NCI-H1694 (cell line): ENCODE measurements around the gene THAP3.

Experiments
- DNase-seq: peaks from one replicate; lab custom pipeline; 2025; lab: John Stamatoyannopoulos, UW

The THAP3 gene, protein sequence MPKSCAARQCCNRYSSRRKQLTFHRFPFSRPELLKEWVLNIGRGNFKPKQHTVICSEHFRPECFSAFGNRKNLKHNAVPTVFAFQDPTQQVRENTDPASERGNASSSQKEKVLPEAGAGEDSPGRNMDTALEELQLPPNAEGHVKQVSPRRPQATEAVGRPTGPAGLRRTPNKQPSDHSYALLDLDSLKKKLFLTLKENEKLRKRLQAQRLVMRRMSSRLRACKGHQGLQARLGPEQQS

DNA sequence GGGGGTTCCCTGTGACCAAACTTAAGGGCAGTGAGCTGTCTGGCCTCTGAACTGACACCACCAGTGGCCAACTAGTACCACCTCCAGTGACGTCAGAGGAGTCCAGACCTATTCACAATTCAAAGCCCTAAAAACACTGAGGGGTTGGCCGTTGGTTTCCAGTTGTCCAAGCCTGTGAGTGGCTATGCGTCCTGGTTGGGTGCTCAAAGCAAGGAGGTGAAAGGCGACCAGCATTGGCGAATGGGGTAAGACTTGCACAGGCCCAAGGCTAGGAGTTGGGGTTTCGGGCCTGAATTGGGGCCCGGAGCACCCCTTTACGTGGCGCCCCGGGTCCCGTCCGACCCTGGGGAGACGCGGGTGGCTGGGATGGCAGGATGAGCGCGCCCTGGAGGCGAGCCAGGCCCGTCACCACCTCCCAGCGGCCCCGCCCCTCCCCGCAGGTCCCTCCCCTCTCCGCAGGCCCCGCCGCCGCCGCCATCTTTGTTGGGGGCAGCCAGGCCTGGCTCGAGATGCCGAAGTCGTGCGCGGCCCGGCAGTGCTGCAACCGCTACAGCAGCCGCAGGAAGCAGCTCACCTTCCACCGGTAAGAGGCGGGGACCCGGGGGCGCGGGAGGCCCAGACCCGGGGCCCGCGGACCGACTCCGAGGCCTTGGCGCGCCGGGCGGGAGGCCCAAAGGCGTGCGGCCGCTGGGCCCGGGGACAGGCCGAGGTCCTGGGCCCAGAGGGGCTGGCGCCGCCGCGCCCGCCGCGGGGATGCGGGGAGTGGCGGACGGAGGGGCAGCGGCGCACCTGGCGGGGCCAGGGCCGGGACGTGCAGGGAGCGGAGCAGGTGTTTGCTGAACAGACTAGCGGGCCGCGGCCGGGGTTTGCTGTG is at the start of gene THAP3:
Gene THAP3, plus strand, starts transcription at position 159 of the 874 bp plus-strand sequence. Its CDS starts 351 bp downstream, at position 510.
- DNase-seq: peak; percentile 22

DNA sequence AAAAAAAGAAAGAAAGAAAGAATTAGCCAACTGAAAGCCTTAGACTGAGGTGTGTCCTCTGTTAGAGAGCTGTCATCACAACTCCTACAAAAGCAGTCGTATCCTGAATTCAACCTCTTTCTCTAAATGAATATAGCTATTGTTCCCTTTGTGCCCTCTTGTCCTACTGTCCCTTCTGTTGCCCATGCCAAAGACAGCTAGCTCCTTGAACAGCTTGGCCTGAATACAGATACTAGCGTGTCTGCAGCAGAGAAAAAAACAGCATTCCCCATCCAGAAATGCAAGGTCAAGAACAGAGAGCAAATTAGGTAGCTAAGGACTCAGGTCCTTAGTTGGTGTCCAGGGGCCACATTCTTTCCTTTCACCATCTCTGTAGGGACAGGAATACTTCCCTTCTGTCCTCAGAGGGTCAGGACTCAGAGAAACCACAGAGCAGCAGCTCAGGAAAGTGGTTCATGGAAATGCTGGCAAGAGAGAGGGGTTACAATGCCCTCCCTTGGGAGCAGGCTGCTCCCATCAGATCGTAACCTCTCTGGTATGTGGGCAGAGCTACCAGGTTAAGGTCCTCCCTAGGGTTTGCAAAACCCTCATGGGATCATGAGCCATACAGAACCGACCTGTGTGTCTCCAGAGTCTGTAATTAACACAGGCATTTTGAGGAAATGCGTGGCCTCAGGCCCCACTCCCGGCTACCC is 46.7 kb upstream of the THAP3 start:
- no peak for DNase-seq

DNA sequence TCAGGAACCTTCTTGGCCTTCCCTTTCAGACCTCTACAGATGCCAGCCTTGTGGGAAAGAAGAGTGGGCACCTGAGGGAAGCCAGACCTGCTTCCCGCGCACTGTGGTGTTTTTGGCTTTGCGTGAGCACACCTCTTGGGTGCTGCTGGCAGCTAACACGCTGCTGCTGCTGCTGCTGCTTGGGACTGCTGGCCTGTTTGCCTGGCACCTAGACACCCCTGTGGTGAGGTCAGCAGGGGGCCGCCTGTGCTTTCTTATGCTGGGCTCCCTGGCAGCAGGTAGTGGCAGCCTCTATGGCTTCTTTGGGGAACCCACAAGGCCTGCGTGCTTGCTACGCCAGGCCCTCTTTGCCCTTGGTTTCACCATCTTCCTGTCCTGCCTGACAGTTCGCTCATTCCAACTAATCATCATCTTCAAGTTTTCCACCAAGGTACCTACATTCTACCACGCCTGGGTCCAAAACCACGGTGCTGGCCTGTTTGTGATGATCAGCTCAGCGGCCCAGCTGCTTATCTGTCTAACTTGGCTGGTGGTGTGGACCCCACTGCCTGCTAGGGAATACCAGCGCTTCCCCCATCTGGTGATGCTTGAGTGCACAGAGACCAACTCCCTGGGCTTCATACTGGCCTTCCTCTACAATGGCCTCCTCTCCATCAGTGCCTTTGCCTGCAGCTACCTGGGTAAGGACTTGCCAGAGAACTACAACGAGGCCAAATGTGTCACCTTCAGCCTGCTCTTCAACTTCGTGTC is 45.9 kb upstream of the THAP3 start:
- DNase-seq: no peak

DNA sequence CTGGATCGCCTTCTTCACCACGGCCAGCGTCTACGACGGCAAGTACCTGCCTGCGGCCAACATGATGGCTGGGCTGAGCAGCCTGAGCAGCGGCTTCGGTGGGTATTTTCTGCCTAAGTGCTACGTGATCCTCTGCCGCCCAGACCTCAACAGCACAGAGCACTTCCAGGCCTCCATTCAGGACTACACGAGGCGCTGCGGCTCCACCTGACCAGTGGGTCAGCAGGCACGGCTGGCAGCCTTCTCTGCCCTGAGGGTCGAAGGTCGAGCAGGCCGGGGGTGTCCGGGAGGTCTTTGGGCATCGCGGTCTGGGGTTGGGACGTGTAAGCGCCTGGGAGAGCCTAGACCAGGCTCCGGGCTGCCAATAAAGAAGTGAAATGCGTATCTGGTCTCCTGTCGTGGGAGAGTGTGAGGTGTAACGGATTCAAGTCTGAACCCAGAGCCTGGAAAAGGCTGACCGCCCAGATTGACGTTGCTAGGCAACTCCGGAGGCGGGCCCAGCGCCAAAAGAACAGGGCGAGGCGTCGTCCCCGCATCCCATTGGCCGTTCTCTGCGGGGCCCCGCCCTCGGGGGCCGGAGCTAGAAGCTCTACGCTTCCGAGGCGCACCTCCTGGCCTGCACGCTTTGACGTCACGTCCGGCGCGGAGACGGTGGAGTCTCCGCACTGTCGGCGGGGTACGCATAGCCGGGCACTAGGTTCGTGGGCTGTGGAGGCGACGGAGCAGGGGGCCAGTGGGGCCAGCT is 45.1 kb upstream of the THAP3 start, which contains the start of gene ZBTB48:
Gene ZBTB48, plus strand, starts transcription at position 621 of the 745 bp plus-strand sequence. CDS start 616 bp downstream, outside the sequence.
- DNase-seq: peak; percentile 87

DNA sequence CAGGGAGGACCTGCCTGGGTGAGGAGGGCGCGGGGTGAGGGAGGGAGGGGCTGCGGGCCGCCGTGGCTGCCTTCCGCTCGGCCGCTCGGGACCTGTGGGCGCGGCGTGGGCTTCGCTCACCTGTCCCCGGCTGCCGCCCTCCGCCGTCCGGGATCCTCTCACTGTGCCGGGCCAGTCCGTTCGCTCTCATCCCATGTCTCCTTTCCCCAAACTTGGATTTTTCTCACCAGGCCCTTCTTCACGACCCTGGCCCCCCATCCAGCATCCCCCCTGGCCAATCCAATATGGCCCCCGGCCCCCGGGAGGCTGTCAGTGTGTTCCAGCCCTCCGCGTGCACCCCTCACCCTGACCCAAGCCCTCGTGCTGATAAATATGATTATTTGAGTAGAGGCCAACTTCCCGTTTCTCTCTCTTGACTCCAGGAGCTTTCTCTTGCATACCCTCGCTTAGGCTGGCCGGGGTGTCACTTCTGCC is 44.5 kb upstream of the THAP3 start:
- DNase-seq: no peak

DNA sequence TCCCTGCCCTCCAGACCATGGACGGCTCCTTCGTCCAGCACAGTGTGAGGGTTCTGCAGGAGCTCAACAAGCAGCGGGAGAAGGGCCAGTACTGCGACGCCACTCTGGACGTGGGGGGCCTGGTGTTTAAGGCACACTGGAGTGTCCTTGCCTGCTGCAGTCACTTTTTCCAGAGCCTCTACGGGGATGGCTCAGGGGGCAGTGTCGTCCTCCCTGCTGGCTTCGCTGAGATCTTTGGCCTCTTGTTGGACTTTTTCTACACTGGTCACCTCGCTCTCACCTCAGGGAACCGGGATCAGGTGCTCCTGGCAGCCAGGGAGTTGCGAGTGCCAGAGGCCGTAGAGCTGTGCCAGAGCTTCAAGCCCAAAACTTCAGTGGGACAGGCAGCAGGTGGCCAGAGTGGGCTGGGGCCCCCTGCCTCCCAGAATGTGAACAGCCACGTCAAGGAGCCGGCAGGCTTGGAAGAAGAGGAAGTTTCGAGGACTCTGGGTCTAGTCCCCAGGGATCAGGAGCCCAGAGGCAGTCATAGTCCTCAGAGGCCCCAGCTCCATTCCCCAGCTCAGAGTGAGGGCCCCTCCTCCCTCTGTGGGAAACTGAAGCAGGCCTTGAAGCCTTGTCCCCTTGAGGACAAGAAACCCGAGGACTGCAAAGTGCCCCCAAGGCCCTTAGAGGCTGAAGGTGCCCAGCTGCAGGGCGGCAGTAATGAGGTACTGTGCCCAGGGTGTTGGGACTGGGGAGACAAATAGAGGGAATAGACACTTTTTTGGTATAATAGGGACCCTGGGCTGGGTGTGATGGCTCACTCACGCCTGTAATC is 43.9 kb upstream of the THAP3 start:
- no peak for DNase-seq

DNA sequence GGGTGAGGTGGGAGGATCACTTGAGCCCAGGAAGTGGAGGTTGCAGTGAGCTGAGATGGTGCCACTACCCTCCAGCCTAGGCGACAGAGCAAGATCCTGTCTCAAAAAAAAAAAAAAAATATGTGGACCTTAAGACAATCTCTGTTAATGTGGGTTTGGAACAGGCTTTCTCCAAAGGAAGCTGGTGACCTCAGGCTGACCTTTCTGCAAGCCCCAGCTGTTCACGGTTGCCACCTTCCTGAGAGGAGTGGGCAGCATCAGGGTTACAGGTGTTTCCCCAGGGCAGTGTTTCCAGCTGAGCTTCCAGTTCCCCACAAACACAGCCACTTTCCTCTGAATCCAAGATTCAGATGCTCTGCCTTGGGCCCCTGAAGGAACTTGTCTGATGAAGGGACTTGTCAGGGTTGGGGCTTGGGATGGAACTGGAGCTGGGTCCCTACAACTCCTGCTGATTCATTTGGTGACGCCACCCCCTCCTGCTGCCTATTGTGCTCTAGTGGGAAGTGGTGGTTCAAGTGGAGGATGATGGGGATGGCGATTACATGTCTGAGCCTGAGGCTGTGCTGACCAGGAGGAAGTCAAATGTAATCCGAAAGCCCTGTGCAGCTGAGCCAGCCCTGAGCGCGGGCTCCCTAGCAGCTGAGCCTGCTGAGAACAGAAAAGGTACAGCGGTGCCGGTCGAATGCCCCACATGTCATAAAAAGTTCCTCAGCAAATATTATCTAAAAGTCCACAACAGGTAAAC is 42.9 kb upstream of the THAP3 start:
- DNase-seq: no peak

DNA sequence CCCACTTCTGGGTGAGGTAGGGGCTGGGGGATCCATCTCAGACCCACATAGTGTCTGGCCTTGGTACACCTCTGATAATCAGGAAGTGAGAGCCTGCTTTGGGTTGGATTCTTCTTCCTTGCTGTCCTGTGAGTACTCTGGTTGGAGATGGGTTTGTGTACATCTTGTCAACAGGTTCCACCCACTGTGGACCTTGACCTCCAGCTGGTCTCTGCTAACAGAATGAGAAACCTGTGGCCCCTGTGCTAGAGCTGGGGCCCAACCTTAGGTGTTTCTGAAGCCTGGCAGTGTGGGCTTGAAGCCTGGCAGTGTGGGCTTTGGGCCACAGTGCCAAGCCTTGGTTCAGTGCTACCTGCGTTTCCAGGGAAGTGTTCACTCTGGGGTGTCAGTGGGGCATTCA is 42.3 kb upstream of the THAP3 start:
- no peak for DNase-seq

DNA sequence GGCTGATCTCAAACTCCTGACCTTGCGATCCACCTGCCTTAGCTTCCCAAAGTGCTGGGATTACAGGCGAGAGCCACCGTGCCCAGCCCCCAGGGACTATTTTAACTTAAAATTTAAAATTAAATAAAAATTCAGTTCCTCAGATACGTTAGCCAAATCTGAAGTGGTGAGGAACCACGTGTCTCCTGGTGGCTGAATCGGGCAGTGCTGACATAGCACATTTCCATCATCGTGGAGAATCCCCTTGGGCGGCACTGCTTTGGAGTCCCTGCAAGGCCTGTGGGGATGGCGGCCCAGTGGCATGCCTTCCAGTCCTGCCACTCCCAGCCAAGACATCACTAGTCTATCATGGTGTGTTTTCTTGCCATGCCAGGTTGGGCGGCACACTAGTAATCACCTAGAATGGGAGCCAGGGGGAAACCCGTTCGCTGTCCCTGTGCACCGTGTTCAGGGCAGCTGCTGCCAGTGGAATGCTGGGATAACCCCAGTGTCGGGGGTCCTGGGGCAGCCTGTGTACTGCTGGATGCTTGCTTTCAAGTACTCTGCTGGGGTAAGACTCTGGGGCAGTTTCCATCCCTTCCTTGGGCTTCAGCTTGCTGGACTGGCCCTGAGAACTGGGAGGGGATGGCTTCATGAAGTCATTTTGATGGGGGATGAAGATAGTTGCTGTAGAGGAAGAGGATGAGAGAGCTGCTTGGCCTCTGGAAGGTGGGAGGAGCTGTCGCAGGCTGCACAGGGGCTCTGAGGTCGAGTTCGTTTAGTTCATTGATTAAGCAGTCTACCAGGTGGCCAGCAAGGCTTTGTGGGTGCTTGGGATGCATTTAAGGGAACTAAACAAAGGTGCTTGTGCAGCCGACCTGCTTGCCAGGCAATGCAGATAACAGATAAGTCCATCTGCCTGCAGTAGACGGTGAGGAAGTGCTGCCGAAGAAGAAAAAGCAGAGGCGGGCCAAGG is 40.3 kb upstream of the THAP3 start:
- no peak for DNase-seq

DNA sequence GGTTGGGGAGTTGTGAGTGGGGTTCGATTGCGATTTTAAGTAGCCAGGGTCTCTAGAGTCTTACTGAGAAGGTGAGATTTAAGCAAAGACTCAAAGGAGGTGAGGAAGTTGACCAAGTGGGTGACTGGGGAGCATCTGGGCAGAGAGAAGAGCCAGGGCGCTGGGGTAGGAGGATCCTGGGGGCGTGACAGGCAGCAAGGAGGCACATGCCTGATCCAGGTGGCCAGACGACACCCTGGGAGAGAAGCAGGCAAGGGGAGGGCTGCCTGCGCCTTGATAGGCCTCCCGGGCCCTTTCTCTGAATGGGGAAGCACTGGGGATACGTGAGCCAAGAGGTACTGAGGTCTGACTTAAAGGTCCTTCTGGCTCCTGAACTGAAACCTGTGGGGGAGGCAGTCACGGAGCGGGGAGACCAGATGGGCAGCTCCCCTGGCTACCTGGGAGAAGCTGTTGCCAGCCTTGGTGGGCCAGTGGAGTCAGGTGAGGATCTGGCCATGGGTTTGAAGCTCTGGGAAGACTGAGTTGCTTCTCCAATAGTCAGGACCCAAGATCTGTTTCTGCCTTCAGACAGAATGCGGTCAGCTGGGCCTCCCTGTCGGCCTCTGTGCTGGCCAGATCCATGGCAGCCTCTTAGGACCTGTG is 39.5 kb upstream of the THAP3 start:
- no peak for DNase-seq

DNA sequence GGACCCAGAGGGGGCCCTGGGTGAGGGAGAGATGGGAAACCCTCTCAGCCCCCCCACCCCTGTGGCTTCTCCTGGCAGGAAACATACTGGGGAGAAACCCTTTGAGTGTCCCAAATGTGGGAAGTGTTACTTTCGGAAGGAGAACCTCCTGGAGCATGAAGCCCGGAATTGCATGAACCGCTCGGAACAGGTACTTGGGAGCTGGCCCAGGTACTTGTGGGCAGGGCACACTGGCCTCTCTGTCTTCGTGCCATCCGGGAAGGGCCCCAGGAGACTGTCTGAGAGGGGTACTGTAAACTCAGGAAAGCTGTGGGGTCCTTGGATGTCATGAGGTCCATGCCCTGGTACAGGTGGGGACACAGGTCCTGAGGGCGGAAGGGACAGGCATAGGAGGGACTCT is 38.8 kb upstream of the THAP3 start:
- DNase-seq: no peak

DNA sequence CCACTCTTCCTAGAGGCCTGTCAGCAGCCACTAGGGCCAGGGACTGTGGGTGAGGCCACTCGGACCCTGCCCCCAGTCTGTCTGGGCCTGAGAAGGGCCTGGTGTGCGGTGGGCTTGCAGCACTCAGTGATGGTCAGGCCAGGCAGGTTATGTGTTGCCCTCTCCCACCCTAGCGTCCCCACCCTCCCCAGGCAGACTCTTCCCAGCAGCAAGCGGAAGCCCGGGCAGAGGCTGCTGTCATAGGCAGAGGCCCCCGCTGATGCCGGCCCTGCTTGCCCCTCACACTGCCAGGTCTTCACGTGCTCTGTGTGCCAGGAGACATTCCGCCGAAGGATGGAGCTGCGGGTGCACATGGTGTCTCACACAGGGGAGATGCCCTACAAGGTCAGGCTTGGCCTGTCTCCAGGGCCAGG is 38.3 kb upstream of the THAP3 start:
- DNase-seq: no peak

DNA sequence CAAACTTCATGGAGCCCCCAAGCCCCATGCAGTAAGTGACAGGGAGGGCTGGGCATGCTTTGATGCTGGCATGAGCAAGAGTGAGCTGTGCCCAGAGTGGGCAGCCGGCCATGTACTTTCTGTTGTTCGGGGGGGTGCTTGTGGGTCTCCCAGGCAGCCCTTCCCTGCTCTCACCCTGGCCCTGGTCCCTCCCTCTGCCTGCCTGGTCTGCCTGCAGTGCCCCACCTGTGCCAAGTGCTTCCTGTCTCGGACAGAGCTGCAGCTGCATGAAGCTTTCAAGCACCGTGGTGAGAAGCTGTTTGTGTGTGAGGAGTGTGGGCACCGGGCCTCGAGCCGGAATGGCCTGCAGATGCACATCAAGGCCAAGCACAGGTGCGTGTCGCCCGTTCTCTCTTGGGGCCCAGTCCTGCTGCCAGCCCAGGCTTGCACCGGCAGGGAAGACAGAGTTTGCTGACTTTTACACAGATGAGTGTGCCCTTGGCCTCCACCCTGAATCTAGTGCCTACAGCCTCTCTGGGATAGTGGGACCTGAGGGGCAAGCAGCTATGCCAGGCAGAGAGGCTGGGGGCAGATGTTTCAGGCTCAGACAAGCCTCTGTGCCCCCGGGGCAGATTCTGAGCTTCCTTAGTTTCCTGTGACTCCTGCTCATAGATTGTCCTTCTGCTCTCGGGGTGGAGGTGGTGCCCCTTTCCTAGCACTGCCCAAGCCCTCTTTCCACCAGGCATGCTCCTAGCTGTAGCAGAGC is 37.2 kb upstream of the THAP3 start:
- no peak for DNase-seq

DNA sequence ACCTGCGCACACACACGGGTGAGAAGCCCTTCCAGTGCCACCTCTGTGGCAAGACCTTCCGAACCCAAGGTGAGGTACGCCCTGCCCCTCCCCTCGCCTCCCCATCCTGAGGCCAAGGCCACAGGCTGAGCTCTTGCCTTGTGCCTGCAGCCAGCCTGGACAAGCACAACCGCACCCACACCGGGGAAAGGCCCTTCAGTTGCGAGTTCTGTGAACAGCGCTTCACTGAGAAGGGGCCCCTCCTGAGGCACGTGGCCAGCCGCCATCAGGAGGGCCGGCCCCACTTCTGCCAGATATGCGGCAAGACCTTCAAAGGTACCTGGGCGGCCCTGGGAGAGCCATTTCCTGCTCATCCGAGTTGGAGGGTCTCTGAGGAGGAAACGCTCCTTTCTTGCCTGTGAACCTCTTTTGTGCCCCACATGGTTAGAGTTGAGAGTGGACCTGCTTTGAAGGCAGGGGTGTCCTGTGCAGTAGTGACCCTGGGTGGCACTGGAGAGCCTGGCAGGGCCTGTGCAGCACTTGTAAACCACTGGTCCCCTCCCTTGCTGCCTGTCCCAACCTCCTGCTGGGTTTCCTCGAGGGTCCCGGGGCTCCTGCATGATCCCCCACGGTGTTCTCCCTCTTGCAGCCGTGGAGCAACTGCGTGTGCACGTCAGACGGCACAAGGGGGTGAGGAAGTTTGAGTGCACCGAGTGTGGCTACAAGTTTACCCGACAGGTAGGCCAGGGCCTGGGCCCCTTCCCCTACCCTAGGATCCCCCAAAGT is 36.4 kb upstream of the THAP3 start:
- no peak for DNase-seq

DNA sequence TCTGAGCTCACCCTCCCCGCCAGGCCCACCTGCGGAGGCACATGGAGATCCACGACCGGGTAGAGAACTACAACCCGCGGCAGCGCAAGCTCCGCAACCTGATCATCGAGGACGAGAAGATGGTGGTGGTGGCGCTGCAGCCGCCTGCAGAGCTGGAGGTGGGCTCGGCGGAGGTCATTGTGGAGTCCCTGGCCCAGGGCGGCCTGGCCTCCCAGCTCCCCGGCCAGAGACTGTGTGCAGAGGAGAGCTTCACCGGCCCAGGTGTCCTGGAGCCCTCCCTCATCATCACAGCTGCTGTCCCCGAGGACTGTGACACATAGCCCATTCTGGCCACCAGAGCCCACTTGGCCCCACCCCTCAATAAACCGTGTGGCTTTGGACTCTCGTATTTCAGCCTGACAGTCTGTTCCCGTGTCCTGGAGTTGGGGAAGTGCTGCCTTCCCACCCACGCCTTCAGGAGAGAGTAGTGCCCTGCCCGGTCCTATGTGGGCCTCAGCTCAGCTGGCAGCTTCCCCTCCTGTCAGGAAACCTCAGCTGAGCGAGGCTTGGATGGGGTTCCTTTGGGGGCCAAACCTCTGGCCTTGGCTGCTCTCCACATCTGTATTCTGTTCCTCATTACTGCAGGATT is 35.7 kb upstream of the THAP3 start:
- no peak for DNase-seq

DNA sequence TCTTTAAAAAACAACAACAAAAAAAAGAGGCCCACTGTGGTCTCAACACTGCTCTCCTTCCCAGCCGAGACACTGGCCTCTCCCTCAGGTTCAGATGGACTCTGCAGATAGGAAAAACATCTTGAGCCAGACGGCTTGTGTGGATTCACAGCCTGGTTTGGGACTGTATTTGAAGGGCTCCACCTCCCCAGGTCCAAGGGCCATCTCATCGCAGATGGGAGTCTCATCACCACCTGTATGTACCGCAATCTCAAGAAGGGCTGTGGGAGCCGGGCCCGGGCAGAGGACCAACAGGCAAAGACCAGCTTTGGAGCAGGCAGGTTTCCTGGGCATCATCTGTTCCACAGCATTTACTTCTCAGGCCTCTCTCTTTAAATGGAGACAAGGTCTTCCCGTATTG is 34.6 kb upstream of the THAP3 start:
- no peak for DNase-seq
